Common myeloid progenitor, CD34-positive (primary cell): ENCODE results near the gene SLC17A2.
A peak's percentile ranks its signal among the peaks of the same experiment; 100 is the strongest.

Source experiments
- CTCF ChIA-PET: fragments of 350-600 bp; sonication (Branson Sonifier 250); formaldehyde crosslinking; loops from one replicate; lab custom pipeline; 2021; ENCODE audit warnings: antibody characterized with exemption; lab: Charles Lee
- POLR2A ChIA-PET: fragments of 350-600 bp; sonication (Branson Sonifier 250); formaldehyde crosslinking; loops from one replicate; lab custom pipeline; 2021; ENCODE audit warnings: antibody characterized with exemption; lab: Charles Lee
- DNase-seq, 3 donors: peaks; one replicate each; pipeline versions ENCODE4 v3.0.0 to v3.0.0-alpha.2; 2013
- H3K27ac ChIP-seq, 2 experiments: 1 replicate in 1 of 2; 2 replicates in 1 of 2; pipeline ENCODE4 v1.7.0; 2013; ENCODE audit warnings: inconsistent platforms in 2 of 2, low read length in 2 of 2, mild to moderate bottlenecking in 2 of 2, low read depth in 1 of 2, moderate library complexity in 1 of 2; ENCODE audit not compliant: severe bottlenecking in 2 of 2, insufficient read depth in 1 of 2, poor library complexity in 1 of 2
- H3K27me3 ChIP-seq, 5 experiments: replicated peaks in 2 of 5; 1 replicate in 3 of 5; 2 replicates in 2 of 5; pipeline versions ENCODE4 v1.6.1 to v1.7.0; 2013; ENCODE audit warnings: low read length in 4 of 5, mild to moderate bottlenecking in 2 of 5, moderate library complexity in 2 of 5, inconsistent platforms in 1 of 5; ENCODE audit not compliant: insufficient read depth in 5 of 5, control insufficient read depth in 4 of 5
- H3K36me3 ChIP-seq, 4 experiments: 1 replicate in 2 of 4; 2 replicates in 2 of 4; pipeline versions ENCODE4 v1.6.1 to v1.7.0; 2013; ENCODE audit warnings: low read length in 3 of 4, control low read depth in 1 of 4, mild to moderate bottlenecking in 1 of 4; ENCODE audit not compliant: control insufficient read depth in 4 of 4, insufficient read depth in 4 of 4
- H3K4me1 ChIP-seq, 4 experiments: 1 replicate in 3 of 4; 2 replicates in 1 of 4; pipeline versions ENCODE4 v1.6.1 to v1.7.1; 2013; ENCODE audit warnings: low read length in 3 of 4, mild to moderate bottlenecking in 3 of 4, control low read depth in 1 of 4, inconsistent platforms in 1 of 4, moderate library complexity in 1 of 4; ENCODE audit not compliant: control insufficient read depth in 4 of 4, insufficient read depth in 4 of 4; ENCODE audit errors: control extremely low read depth in 1 of 4
- H3K4me3 ChIP-seq, 7 experiments: 1 replicate in 4 of 7; 2 replicates in 3 of 7; pipeline versions ENCODE4 v1.5.1 to v1.7.0; 2013; ENCODE audit warnings: mild to moderate bottlenecking in 7 of 7, low read length in 6 of 7, moderate library complexity in 6 of 7, inconsistent platforms in 2 of 7, low read depth in 2 of 7, control low read depth in 1 of 7; ENCODE audit not compliant: insufficient read depth in 4 of 7, control insufficient read depth in 1 of 7; ENCODE audit errors: extremely low read depth in 1 of 7
- H3K9me3 ChIP-seq, 5 experiments: 1 replicate in 4 of 5; 2 replicates in 1 of 5; pipeline versions ENCODE4 v1.6.1 to v1.7.1; 2013; ENCODE audit warnings: low read length in 4 of 5, mild to moderate bottlenecking in 2 of 5, inconsistent platforms in 1 of 5, low read depth in 1 of 5, moderate library complexity in 1 of 5; ENCODE audit not compliant: control insufficient read depth in 4 of 5, insufficient read depth in 2 of 5; ENCODE audit errors: control extremely low read depth in 1 of 5
- WGBS: methylation state at CpG from one replicate; pipeline ENCODE4 v1.1.5; 2013; ENCODE audit not compliant: insufficient coverage; 5-methylcytosine and 5-hydroxymethylcytosine counted together

The SLC17A2 gene

GRCh38 chr6:25960734-25961133 is 30.2 kb upstream of the SLC17A2 start:
- no peak overlapping the region for H3K4me3 ChIP-seq
- WGBS, result 88% methylated on average over 2 of the region's 3 CpGs
- ChIA-PET POLR2A (no interaction called here), CTCF (interaction anchor here (1.6 to 1.7 kb wide), 2 partner anchors 8 to 31 kb away, joined by 5 to 9 read pairs; no protein-coding TSS in a partner anchor)
- DNase-seq, result no peak
- H3K4me1 ChIP-seq, result peaks cover 24 to 40% (median 30%) of the 10 kb centered on the region in 4 experiments
- no peaks in the 10 kb centered on the region for H3K27me3 ChIP-seq
- H3K36me3 ChIP-seq, result peaks cover 0 to 6% (median 0%) of the 10 kb centered on the region in 4 experiments
- no peak overlapping the region for H3K27ac ChIP-seq
- peaks cover 0 to 4% (median 2%) of the 10 kb centered on the region in 5 experiments for H3K9me3 ChIP-seq

- peaks cover 0 to 4% (median 2%) of the 10 kb centered on the region in 5 experiments for H3K9me3 ChIP-seq
- no peaks in the 10 kb centered on the region for H3K27me3 ChIP-seq
- CTCF ChIA-PET, result interaction anchor here (1.6 to 1.7 kb wide), 2 partner anchors 9 to 31 kb away, joined by 5 to 9 read pairs; no protein-coding TSS in a partner anchor
- H3K4me1 ChIP-seq, result peaks cover 24 to 40% (median 30%) of the 10 kb centered on the region in 4 experiments
- H3K36me3 ChIP-seq, result peaks cover 0 to 1% (median 0%) of the 10 kb centered on the region in 4 experiments
- 100% methylated on average over 1 of the region's 2 CpGs for WGBS
- no peak overlapping the region for H3K4me3 ChIP-seq
- no peak overlapping the region for H3K27ac ChIP-seq
- POLR2A ChIA-PET, result no interaction called here
- DNase-seq, result no peak
These were observed 29.5 kb upstream of the SLC17A2 start for GRCh38 chr6:25959890-25960536.

- CTCF ChIA-PET, result interaction anchor here (1.0 to 1.7 kb wide), 4 partner anchors 10 to 242 kb away, joined by 3 to 9 read pairs (median 3); no protein-coding TSS in a partner anchor
- no peak overlapping the region for H3K27ac ChIP-seq
- POLR2A ChIA-PET, result no interaction called here
- no peaks in the 10 kb centered on the region for H3K36me3 ChIP-seq
- peaks cover 17 to 33% (median 29%) of the 10 kb centered on the region in 4 experiments for H3K4me1 ChIP-seq
- H3K9me3 ChIP-seq, result peaks cover 0 to 4% (median 2%) of the 10 kb centered on the region in 5 experiments
- peak overlapping the region in 1 of 7 experiments; percentile 19 for H3K4me3 ChIP-seq
- 74% methylated on average over 3 of the region's 3 CpGs for WGBS
- no peaks in the 10 kb centered on the region for H3K27me3 ChIP-seq
- peak; percentile 44 to 86 (median 67) for DNase-seq
These were observed 28.2 kb upstream of the SLC17A2 start for GRCh38 chr6:25958700-25959162.

- Histone ChIP-seq H3K9me3 (peaks cover 0 to 4% (median 2%) of the 10 kb centered on the region in 5 experiments), H3K4me1 (peaks cover 0 to 12% (median 10%) of the 10 kb centered on the region in 4 experiments), H3K4me3 (no peak overlapping the region), H3K27me3 (no peaks in the 10 kb centered on the region), H3K36me3 (no peaks in the 10 kb centered on the region), H3K27ac (no peak overlapping the region)
- POLR2A ChIA-PET, result no interaction called here
- no peak for DNase-seq
- WGBS, result 92% methylated on average over 2 of the region's 3 CpGs
- CTCF ChIA-PET, result interaction anchor here (1.8 kb wide), 1 partner anchor 12 kb away, joined by 4 read pairs; no protein-coding TSS in a partner anchor
These were observed 25.7 kb upstream of the SLC17A2 start for GRCh38 chr6:25956226-25956625.

- ChIA-PET POLR2A (no interaction called here), CTCF (no interaction called here)
- Histone ChIP-seq H3K4me3 (no peak overlapping the region), H3K27me3 (no peaks in the 10 kb centered on the region), H3K36me3 (no peaks in the 10 kb centered on the region), H3K4me1 (peaks cover 0 to 8% (median 5%) of the 10 kb centered on the region in 4 experiments), H3K9me3 (peaks cover 0 to 4% (median 2%) of the 10 kb centered on the region in 5 experiments), H3K27ac (no peak overlapping the region)
- 100% methylated on average over 1 of the region's 1 CpG for WGBS
- DNase-seq, result no peak
These were observed 24.3 kb upstream of the SLC17A2 start for GRCh38 chr6:25954756-25955155.

GRCh38 chr6:25953733-25954132 is 23.2 kb upstream of the SLC17A2 start:
- DNase-seq, result no peak
- Histone ChIP-seq H3K4me3 (no peak overlapping the region), H3K27ac (no peak overlapping the region), H3K9me3 (peaks cover 0 to 1% (median 0%) of the 10 kb centered on the region in 5 experiments), H3K27me3 (no peaks in the 10 kb centered on the region), H3K4me1 (peaks cover 0 to 5% (median 3%) of the 10 kb centered on the region in 4 experiments), H3K36me3 (no peaks in the 10 kb centered on the region)
- WGBS, result 83% methylated on average over 3 of the region's 3 CpGs
- ChIA-PET POLR2A (no interaction called here), CTCF (no interaction called here)

GRCh38 chr6:25952535-25952934 is 22.0 kb upstream of the SLC17A2 start:
- no peak for DNase-seq
- no peaks in the 10 kb centered on the region for H3K27me3 ChIP-seq
- no peak overlapping the region for H3K4me3 ChIP-seq
- ChIA-PET POLR2A (no interaction called here), CTCF (interaction anchor here (0.8 kb wide), 1 partner anchor 28 kb away, joined by 4 read pairs; no protein-coding TSS in a partner anchor)
- H3K9me3 ChIP-seq, result no peaks in the 10 kb centered on the region
- WGBS, result 100% methylated on average over 1 of the region's 2 CpGs
- H3K36me3 ChIP-seq, result no peaks in the 10 kb centered on the region
- H3K27ac ChIP-seq, result no peak overlapping the region
- H3K4me1 ChIP-seq, result no peaks in the 10 kb centered on the region
